Measurements from ENCODE around the gene MTR.

Gene MTR

GRCh38 chr1:236913371-236914037 is 118.4 kb downstream of the MTR start:
- DNase-seq = no peak

- no peak for DNase-seq
Observed at GRCh38 chr1:236914375-236914774, 119.3 kb downstream of the MTR start.

- no peak for DNase-seq
Observed at GRCh38 chr1:236916131-236916800, 121.2 kb downstream of the MTR start.

- DNase-seq = no peak
Observed at GRCh38 chr1:236917448-236917847, 122.4 kb downstream of the MTR start.

DNA sequence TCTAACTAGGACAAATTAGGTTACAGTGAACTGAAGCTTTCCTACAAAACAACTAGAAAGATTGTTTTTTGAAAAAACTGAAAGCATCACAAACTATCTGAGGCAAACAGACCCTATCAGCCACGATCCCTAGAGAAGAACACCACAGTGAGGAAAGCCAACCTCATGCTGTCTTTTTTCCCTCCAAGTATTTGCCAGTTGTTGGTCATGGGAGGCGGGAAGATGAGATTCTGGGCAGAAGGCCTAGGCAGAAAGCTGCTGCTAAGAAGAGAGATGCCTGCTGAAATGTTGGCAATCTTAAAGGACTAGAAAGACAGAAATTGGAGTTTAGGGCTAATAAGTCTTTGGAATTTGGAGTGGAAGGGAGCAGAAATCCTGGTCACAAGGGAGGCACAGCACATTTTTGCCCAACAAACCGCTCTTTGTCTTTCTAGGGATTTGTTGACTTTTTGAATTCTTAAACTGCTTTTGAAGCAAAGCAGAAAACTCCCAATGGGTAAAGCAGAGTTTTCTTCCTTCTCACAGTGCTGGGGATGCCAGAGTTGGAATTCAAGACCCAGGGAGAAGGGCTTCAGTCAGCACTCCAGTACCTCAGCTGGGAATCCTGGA is 125.3 kb downstream of the MTR start:
- no peak for DNase-seq

DNA sequence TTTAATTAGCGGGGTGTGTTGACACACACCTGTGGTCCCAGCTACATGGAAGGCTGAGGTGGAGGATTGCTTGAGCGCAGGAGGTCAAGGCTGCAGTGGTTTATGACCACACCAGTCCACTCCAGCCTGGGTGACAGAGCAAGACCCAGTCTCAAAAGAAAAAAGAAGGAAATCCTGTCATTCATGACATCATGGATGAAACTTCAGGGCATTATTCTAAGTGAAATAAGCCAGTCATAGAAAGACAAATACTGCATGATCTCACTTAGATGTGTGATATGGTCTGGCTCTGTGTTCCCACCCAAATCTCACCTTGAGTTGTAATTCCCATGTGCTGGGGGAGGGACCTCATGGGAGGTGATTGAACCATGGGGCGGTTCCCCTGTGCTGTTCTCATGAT is 126.5 kb downstream of the MTR start:
- DNase-seq = no peak

DNA sequence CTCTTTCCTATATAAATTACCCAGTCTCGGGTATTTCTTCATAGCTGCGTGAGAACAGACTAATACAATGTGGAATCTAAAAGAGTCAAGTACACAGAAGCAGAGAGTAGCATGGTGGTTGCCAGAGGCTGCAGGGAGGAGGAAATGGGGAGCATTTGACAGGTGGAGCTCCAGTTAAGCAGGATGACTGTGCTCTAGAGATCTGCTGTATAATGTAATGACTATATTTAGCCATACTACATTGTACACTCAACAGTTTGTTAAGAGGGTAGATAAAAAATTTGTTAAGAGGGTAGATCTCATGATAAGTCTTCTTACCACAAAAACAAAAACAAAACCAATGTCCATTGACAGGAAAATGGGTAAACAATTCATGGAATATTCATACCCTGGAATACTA is 127.1 kb downstream of the MTR start:
- DNase-seq = no peak

- no peak for DNase-seq
Observed at GRCh38 chr1:236925386-236925785, 130.3 kb downstream of the MTR start.

GRCh38 chr1:236930503-236930902 is 135.4 kb downstream of the MTR start:
- DNase-seq = no peak

DNA sequence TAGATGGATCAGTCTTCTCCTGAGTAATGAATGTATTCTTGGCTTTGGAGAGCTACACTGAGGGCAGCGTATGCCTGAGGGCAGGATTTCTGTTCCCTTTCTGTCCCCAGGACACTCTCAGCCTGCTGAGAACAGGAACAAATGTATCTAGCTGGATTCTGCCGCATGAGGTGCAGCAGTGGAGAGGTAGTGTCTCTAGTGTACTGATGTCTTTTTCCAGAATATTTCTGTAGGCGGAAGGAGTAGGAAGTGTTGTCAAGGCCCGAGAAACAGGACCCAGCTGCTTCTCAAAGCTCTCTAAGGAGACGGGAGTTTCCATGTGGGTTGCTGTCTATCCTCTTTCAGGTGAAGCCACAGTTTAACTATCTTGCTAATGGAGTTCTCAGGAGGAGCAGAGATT is 143.7 kb downstream of the MTR start:
- no peak for DNase-seq

DNA sequence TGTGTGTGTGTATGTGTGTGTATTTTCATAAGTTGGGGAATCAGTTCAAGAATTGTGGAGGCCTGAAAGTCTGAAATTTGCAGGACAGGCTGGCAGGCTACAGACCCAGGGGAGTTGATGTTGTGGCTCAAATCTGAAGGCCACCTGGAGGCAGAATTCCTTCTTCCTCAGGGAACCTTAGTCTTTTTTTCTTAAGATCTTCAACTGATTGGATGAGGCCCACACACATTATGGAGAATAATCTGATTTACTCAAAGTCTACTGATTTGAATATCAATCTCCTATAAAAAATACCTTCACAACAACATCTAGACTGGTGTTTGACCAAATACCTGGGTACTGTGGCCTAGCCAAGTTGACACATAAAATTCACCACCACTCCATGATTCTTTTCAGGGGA is 147.3 kb downstream of the MTR start:
- DNase-seq = no peak

DNA sequence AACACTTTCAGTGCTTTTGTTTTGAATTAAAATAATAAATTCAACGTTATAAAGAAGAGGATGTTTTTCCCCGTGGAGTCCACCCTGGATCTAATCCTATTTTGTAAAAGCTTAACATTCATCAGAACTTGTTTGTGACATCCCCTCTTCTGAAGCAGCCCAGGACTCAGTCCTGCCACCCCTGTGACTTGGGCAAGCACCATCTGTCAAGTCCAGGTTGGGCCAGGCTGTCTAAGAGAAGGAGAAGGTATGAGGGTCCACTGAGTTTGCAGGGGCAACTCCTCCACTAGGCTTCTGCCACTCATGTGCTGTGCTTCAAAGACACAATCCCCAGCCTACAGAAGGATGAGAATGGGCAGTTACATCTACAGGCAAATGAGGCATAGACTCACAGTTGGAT is 149.5 kb downstream of the MTR start:
- DNase-seq = no peak

GRCh38 chr1:236945002-236945401 is 149.9 kb downstream of the MTR start:
- DNase-seq = no peak

DNA sequence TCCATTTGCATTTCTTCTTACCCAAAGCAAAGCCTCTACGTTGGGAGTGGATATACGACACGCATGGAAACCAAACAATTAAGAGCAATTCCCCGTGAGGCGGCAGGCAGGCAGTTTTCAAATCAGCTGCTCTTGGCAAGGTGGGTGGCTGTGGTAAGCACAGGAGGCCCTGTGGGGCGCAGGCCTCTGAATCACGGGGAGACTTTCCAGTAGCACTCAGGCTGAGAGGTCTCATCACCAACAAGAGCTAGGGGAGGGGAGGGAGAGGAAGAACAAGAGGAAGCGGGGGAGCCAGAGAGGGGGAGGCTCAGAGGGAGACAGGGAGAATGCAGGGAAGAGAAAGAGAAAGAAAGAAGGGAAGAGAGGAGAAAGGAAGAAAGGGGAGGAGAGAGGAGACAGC is 152.7 kb downstream of the MTR start:
- peak; percentile 49 for DNase-seq

GRCh38 chr1:236948381-236948780 is 153.3 kb downstream of the MTR start:
- no peak for DNase-seq

GRCh38 chr1:236948996-236949395 is 153.9 kb downstream of the MTR start:
- no peak for DNase-seq

GRCh38 chr1:236950365-236950764 is 155.3 kb downstream of the MTR start:
- no peak for DNase-seq

GRCh38 chr1:236951672-236952071 is 156.6 kb downstream of the MTR start:
- no peak for DNase-seq

DNA sequence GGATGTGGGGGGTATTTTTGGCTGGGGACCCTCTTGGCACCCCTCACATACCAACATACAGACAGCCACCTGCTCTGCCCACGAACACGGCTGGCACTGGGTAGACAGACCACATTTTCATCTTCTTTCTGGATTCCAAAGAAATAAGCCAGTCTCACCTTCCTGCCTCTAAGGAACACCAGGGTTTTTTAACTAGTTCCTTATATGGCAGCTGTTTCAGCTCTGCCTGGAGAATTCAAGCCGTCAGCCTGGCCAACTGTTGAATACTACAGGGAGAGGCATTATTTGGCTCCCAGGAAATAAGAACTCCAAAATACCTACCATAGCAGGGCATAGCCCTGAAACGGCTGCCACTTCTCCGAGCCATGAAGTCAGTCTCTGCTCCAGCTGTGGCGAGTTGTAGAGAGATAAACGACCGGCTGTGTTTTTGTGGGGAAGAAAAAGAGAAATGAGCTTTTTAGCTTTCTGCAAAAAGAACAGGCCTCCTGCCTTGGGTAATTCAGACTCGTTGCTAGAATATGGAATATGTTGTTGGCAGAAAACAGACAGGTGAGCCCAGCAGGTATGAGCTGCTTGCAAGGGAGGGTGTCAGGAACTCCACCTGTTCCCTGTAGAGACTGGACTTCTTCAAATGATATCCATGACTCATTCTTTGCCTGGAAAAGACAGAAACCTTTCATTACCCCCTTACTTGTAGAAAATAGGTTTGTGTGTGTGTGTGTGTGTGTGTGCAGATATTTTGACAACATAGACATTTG is 157.3 kb downstream of the MTR start:
- DNase-seq = no peak

DNA sequence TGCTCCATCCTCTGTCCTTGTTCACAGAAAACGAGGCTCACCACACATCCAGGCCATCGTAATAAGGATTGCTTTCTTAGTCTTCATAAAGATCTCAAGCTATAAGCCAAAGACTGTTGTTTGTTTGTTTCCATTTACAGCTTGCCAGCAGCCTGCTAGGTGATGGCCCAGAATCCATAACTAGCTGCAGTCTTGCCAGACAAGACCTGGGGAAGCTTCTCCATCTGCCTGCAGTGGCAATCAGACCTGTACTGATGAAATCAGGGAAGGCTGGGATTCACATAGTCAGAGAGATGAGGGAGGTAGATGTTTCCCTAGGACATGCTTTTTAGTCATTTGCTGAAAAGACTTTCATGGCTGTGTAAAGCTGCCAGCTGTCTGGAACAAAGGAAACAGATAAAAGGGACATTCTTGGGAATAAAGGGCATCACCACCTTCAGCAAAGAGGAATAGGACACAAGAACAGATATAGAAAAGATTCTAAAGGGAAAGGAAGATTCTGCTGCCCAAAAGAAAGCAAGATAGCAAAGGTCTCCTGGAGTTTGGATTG is 158.1 kb downstream of the MTR start:
- no peak for DNase-seq

Data from activated CD8-positive, alpha-beta memory T cell treated with anti-CD3 and anti-CD28 coated beads, Interleukin-2, amount 50 U/mL, for 48 hours (primary cell).